Right kidney (tissue), 1 donor: ENCODE results near the gene CENPP.
A peak's percentile ranks its signal among the peaks of the same experiment; 100 is the strongest.

Experiments used
- DNase-seq: peaks from one replicate; pipeline ENCODE4 v3.0.0-alpha.2; 2016

CENPP gene

DNA sequence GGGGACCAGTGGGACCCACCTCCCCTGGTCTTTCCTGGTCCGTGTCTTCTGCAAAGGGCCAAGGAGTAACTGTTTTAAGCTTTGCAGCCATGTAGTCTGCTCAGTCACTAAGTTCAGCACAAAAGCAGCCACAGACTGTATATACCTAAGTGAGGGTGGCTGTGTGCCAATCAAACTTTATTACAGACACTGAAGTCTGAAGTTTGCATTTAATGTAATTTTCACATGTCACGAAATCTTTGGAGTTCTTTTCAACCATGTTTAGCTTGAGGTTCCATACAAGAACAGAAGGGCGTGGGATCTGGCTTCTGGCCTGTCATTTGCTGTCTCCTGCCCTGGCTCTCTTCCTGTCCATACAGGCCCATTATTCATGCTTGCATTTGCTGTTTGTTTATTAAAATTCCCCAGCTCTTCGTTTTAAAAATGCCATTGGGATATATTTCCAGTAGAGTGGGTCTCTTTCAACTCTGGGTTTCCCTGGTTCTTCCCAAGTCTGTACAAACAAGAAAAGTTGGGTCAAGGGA lies 274.2 kb downstream of the CENPP start:
- DNase-seq, result no peak

DNA sequence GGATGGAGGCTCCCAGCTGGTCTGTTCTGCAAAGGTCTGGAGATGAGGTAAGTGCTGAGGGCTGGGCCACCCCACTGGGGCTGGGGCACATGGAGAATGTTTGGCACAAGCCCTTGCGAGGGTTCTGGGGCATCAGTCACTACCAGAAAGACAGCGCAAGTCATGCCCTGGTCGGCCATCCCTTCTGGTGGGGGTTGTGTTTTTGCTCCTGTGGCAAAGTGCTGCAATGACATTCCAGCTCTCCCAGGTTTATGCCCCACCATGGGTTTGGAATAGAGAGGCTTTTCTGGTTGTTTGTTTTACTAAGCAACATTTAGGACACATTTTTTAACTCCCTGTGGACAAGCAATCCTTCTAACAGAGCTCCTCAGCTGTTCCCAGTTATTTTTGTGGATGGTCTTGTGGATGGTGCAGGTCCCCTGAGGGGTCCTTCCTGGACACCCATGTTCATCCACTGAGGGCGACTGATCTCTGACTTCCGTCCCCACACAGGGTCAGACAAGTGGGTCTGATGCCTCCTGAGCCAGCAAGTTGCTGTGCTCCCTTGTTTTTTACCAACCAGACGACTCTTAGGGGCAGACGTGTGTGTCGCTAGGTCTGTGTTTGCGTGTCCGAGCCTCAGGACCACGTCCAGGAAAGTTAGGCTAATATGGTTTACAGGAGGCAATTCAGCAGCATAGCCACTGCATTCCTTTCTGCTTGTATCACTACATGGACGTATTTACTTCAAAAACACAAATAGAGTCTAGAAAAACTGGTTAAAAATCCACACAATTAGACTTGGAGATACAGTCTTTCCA lies 274.9 kb downstream of the CENPP start:
- peak; percentile 24 for DNase-seq

DNA sequence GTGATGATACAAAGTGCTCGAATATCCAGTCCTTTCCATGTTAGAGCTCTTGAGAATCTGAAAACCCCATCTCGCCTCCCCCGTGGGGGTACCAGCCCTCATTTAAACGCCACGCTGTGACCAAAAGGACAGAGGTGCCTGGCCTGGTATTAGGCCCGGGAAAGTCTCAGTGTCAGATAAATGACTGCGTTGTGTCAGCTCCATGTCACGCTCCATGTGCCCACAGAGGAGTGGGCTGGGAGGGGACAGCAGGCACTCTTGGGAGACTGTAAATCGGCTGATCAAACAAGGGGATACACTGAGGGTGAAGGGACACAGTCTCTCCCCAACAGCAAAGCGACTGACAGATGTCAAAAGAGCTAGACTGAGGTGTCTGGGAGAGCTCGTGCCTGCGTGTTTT lies 275.7 kb downstream of the CENPP start:
- peak; percentile 33 for DNase-seq

DNA sequence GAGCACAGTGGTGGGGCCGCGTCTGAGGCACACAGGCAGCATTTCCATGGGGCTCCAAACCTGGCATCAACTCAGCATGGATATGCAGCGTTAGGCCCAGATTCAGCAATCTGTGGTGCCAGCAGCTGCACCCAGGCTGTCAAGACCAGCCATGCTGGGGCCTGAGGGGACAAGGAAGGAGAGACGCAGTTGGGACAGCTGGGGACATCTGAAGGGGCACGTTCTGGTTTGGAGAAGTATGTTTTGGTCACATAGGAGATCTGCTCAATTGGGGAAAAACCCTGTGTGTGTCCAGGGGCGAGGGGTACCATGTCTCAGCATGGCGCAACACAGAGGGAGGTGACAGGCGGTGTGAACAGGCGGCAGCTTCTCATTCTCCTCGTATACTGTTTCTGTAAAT lies 276.7 kb downstream of the CENPP start:
- no peak for DNase-seq

DNA sequence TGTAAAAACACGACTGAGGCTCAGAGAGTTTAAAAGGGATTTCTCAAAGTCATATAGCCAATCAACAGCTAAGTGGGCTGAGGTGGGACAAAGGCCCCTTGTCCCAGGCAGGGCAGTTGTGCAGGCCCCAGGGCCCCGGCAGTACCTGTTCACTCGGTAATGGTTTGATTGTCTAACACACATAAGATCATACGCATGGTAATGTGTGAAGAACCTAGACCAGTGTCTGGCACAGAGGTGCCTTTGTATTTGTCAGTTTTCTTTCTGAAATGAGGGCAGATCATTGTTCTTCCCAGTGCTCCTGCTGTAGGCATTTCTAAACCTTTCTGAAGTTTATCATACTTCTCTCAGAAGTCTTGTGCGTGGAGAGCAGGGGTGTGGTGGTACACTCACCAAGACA lies 277.3 kb downstream of the CENPP start:
- no peak for DNase-seq

DNA sequence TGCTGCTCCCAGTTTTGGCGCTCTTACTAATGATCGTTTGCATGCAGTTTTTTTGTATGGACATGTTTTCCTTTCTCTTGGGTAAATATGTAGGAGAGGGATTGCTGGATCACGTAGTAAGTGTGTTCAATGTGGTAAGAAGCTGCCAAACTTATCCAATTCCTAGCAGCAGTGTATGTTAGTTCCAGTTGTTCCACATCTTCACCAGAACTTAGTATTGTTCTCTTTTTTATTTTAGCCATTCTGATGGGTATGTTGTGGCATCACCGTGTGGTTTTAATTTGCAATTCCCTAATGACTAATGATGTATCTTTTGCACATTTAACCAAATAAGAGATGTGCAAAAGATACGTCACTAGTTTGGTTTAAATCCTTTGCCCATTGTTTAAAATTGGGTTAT lies 278.2 kb downstream of the CENPP start:
- no peak for DNase-seq

DNA sequence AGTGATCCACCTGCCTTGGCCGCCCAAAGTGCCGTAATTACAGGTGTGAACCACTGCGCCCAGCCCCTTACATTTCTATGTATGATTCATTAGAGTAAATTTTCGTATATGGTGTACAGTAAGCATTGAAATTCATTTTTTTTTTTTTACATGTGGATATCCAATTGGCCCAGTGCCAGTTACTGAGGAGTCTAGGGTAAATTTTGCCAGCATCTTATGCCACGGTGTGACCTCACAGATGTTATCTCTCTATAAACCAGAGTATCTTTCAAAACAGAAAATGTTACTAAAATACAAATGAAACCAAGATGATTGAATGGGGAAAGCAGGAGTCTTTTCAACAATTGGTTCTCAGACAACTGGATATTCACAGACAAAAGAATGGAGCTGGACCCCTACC lies 279.5 kb downstream of the CENPP start:
- DNase-seq, result no peak

DNA sequence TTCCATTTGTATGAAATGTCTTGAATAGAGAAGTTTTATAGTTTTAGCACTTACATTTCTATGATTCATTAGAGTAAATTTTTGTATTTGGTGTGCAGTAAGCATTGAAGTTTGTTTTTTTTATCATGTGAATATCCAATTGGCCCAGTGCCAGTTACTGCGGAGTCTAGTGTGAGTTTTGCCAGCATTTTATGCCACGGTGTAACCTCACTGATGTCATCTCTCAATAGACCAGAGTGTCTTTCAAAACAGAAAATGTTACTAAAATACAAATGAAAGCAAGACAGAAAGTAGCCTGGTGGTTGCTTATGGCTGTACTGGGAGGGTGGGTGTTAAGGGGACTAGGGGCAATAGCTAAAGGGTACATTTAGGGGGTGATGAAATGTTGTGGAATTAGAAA lies 281.3 kb downstream of the CENPP start:
- DNase-seq, result no peak

DNA sequence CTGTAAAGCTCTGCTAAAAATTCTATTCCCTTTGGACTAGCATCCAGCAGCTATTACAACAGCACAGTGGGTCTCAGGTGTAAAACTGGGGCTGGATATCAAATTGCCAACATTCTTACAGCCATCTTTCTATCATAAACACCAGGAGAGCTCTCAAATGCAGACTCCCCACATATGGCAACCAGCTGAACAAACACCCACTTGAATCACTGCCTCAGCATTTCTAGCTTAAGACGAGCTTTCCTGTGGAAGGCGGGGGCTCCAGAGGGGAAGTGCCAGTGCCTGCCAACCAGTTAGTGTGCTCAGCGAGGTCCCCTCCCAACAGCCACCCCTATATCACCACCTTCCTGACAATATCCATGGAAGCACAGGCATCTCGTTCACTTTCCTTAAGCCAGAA lies 282.0 kb downstream of the CENPP start:
- no peak for DNase-seq

DNA sequence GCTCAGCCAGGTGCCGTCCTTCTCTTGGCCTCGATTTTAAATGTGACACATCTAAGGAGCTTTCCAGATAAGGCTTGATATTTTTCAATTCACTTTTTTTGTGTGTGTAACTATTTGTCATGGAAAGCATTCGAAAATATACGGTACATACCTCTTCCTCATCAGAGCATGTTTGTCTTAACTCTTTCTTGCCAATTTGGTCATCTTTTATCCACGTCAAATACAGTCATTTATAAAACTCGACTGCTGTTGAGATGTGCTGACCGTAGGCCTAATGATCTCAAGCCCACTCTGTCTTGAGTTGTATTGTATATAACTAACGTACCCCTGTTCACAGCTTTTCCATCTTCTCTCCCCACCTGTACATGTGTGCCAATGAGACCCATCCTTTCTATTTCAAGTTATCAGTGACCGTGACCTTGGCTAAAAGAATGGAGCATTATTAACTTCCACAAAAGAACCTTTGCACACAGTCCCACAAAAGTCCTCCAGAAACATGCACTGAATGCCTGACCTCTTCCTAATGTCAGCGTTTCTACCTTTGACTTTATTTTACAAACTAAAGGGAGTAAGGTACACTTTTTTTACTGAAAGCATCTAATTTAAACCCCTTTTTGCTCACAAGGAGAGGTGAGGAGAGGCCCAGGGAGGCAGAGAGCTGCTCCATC lies 282.6 kb downstream of the CENPP start:
- no peak for DNase-seq

DNA sequence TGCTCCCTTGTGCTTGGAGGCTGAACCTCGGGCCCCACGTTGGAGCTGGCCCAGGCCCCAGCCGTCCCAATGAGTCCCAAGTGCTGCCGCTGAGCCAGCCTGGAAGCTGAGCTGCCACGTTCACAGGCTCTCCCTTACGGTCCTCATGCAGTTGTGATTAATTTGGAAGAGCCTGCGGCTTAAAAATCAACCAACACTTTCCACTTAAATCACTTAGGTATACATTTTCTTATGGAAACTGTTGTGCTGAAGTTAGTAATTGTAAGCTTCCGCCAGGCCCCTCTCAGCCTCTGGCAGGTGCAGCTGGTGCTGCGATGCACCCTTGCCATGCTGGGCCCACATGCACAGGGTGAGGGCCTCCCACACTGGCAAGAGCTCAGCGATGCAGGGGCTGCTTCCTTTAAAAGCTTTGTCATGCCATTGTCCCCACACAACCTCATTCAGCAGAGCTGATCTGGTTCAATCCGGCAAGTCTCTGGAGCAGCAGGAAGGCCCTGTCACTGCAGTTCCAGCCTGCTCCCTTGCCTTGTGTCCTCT lies 283.2 kb downstream of the CENPP start:
- peak; percentile 45 for DNase-seq

DNA sequence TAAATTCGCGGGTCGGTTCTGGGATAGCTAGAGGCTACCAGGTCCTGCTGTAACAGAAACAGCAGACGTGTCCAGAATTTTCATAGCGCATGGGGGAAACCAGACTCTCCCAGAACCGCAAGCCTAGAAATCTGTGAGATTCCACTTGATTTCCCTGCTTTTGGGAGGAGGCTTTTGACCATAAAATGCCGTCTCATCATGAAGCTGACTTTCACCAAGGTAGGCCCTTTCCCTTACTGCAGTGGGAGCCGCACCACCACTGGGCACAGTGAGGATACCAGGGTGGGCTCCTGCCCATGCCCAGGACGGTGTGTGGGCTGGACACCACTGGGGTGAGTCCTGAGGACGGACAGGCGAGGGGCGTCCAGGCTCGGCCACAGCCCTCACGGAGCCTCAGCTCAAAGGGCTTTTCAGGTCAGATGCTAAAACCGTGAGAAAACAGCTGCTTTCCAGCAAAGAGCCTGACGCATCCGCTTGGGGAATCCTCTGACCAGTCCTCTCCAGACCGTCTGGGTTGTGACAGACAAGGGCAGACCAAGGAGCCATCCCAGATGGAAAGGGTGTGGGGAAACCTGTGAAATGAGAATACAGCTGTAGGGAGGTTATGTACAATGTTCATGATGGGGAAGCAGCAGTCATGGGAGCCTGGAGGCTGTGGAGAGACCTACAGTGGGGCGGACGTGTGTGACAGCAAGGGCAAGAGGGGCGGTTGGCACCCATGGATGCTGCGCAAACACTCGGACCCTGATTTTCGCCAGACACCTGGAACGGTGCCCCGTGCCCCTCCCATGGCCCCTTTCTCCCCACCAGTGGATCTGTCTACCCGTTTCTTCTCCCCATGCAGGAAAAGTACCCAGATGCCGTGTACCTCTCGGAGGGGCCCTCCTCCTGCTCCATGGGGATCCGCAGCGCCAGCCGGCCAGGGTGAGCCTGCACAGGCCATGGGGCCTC lies 285.0 kb downstream of the CENPP start:
- no peak for DNase-seq

DNA sequence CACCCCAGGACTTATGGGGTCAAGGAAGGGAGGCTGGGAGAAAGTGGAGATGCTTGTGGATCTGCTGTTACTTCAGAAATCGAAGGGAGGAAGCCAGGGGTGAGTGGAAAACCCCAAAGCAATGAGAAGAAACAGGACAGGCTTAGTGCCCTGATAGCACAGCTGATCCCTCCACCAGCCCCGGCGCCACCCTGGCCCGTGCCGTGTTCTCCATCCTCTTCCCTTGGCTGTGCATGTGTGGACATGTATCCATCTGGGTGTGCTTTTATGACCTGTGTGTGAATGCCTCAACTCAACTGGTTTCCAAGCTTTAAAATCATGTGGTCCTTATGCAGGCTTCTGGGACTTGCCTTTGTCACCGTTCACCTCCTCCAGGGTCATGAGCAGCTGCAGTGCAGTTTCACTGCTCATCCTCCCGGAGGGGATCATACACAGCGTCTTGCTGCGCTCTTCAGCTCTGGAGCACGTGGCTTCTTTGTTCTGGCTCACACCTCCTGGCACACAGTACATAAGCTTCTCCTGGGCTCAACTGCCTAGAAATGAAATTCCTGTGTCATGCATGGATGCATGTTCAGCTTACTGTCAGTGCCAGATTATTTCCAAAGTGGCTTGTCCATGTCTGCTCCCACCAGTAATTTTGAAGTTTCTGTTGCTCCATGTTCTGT lies 286.0 kb downstream of the CENPP start:
- DNase-seq, result no peak

DNA sequence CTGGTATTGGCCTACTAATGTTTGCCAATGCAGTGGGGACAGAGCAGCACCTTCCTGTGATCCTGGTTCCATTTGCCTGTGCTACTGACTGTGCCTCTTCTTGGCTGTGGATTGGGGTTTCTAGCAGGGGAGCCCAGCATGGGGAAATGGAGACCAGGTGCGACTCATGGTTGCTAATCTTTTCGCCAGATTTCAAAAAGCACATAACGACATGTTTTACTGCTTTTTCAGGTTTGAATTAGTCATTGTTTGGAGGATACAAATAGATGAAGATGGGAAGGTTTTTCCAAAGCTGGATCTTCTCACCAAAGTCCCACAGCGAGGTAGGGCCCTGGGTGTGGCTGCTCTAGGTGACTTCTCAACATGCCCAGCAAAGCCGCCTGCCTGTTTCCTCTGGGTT lies 286.5 kb downstream of the CENPP start:
- no peak for DNase-seq

DNA sequence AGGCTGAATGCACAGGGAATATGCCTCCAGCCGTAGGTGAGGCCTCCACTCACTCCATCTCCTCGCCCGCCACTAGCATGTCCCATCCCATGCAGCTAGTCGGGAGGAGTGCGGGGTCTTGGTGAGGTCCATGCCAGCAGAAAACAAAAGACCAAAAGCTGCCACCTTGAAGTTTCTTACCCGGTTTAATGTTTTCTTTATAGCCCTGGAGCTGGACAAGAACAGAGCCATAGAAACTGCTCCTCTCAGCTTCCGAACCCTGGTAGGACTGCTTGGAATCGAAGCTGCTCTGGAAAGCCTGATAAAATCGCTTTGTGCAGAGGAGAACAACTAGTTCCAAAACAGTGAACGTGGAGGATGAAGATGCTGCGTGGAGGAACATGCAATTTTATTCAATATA lies 287.1 kb downstream of the CENPP start:
- DNase-seq, result no peak

DNA sequence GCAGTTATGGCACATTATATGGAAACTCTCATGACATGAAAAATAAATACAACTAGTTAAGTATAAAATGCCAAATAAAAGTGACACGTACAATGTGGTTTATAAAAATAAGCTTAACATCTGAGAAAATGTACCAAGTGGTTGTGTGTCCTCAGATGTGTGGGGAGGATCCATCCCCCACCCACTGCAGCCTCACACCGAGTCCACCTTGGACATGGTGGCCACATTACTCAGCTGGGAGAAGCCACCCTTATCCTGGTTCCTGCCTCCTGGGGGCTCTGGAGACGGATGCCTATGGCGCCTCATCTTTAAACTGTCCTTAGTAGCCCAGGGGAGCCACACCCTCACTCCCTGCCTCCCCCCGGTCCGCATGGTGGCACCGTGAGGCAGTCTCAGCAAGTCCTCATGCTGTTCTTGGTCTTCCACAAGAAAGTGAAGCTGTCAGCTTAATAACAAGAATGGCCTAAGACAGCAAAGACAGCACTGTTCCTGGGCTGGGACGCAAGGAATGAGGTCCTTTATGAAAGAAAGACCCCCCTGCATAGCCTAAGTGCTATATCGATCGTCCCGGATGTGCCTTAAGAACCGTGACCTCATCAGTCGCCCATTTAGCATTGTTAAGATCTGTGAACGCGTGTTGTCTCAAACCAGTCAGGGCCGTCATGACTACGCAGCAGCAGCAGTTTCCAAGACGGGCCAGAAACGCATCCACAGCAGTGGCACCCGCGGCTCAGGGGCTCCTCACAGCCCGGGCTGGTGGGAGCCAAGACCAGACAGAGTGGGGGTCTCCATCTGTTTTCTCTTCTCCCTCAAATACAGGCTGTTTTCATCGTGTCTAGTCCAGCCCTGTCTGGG lies 287.7 kb downstream of the CENPP start:
- DNase-seq, result no peak

DNA sequence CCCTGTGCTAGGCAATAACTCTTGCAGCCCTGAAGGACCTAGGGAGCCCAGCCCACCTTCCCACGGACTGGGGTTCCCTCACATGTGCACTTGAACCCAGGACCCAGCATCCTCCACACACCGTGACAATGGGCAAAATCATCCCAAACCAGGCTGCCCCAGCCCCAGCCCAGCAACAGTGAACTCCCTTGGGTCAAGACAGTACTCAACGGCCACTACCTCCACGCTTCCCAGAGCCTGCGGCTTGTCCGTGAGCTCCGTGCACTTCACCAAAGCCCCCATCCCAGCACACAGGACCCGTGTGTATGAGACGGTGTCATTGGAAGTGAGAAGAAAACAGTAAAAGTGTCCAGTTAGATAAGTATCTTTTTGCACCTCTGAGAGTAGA lies 288.4 kb downstream of the CENPP start:
- DNase-seq, result no peak

DNA sequence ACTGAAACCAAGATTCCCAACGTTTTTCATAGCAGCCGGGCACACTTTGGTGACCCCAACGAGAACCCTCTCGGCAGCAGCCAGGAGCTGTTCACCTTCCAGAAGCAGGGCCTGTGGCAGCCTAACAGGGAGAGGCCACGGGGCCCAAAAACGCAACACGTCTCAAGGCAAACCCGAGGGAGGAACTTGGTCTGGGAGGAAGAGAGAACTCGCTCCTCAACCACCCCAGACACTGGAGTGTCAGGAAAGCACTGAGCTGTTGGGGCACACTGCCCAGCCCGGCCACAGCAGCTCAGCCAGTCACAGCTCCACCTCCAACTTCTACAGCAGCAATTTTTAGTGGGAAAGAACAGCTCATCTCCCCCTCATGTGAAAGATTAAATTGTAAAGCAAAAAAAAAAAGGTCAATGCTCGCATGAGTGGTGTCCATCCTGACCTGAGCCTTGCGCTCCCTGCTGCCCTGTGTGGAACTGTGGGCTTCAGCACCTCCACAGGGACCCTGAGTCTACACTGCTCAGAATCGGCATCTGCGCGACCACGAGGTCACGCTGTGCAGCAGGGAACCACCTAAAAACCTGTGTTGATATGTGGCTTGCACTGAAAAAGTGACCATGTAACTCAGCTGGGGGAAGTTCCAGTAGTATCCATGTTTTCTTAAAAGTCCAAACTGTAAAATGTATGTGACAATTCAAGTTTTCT lies 289.2 kb downstream of the CENPP start:
- DNase-seq, result no peak

DNA sequence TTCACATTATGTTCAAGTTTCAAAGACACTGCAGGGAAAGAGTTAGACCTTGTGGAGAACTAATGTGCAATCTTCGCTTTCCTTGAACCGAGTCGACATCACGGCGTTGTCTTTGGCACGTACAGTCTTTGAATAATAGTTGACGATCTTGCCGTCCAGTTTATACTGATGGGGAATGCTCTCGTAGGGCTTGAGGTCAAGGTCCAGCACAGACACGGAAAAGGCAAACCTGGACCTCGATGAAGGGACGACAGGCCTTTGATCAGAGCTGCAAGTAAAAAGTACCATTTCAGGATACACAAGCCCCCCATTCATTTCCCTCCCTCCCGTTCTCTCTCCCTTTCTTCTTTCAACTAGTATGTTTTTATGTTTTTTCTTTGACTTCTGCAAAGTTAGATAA lies 290.0 kb downstream of the CENPP start:
- no peak for DNase-seq

DNA sequence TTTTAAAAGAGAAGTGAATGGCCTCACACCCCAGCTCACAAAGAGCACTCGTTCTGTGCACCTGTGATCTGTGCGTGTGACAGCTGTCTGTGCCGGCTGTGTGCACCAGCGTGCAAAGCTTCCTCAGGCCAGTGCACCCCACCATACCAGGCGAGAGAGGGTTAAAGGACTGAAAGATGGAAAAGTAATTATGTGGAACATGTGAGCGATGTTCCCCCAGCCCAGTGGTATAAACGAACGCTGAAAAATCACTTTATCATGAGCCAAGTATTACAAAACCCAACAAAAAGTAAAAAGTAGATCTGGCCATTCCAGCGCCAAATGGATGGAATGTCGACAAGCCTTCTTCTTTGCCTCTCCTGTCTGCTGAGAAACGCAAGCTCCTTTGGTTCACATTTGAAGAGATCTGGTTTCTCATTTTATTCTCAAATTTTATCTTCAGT lies 290.5 kb downstream of the CENPP start:
- DNase-seq, result no peak
